PC-9 (cell line): ENCODE results near the gene DYRK3. TPM values are rescaled to one million over a fixed set of nuclear protein-coding genes. Genes with fewer than 3 reads are reported as not detected.

Experiments
- BruUV-seq: library from RNA; stranded (reverse); fragments of 400-500 nt; replicated peaks from 2 replicates; lab custom pipeline; 2021; lab: Mats Ljungman, UMichigan
- CTCF ChIA-PET: fragments of 300-600 bp; sonication (Branson Sonifier 250); formaldehyde crosslinking; loops from one replicate; lab custom pipeline; 2022; ENCODE audit warnings: antibody characterized with exemption; lab: Charles Lee
- POLR2A ChIA-PET: fragments of 300-600 bp; sonication (Branson Sonifier 250); formaldehyde crosslinking; loops from one replicate; lab custom pipeline; 2022; ENCODE audit warnings: antibody characterized with exemption; ENCODE audit not compliant: unreplicated experiment; lab: Charles Lee
- DNase-seq, 2 experiments: peaks; one replicate each; pipeline versions ENCODE4 v3.0.0 to v3.0.0-alpha.2; 2015 to 2022; ENCODE audit warnings: mixed read lengths in 1 of 2
- H2AFZ ChIP-seq: fragments of 200-600 bp; sonication (generic); 2 replicates; pipeline ENCODE4 v1.8.1; 2017; ENCODE audit warnings: antibody characterized with exemption
- H3F3A ChIP-seq: fragments of 200-600 bp; sonication (generic); 2 replicates; pipeline ENCODE4 v1.8.1; 2017; ENCODE audit warnings: antibody characterized with exemption, mild to moderate bottlenecking, low read depth; ENCODE audit not compliant: insufficient read depth
- H3K27ac ChIP-seq: fragments of 200-600 bp; sonication (generic); 2 replicates; pipeline ENCODE4 v1.6.1; 2016; ENCODE audit warnings: mixed run types
- H3K27me3 ChIP-seq: fragments of 200-600 bp; sonication (generic); 2 replicates; pipeline ENCODE4 v1.6.1; 2016; ENCODE audit warnings: low read depth, mixed run types; ENCODE audit not compliant: insufficient read depth
- H3K36me3 ChIP-seq: fragments of 200-600 bp; sonication (generic); 2 replicates; pipeline ENCODE4 v1.6.1; 2016; ENCODE audit warnings: low read depth, mixed run types
- H3K4me1 ChIP-seq: fragments of 200-600 bp; sonication (generic); replicated peaks from 2 replicates; pipeline ENCODE4 v1.6.1; 2016; ENCODE audit warnings: mixed run types; ENCODE audit not compliant: insufficient read depth
- H3K4me2 ChIP-seq: fragments of 200-600 bp; sonication (generic); 2 replicates; pipeline ENCODE4 v1.6.1; 2017; ENCODE audit warnings: mixed run types
- H3K4me3 ChIP-seq: fragments of 200-600 bp; sonication (generic); 2 replicates; pipeline ENCODE4 v1.6.1; 2016; ENCODE audit warnings: mixed run types
- H3K79me2 ChIP-seq: fragments of 200-600 bp; sonication (generic); 2 replicates; pipeline ENCODE4 v1.6.1; 2017; ENCODE audit warnings: low read depth, mixed run types
- H3K9me2 ChIP-seq: fragments of 200-600 bp; sonication (generic); 2 replicates; pipeline ENCODE4 v1.8.1; 2017; ENCODE audit warnings: mild to moderate bottlenecking; ENCODE audit not compliant: insufficient read depth
- H3K9me3 ChIP-seq: fragments of 200-600 bp; sonication (generic); 2 replicates; pipeline ENCODE4 v1.8.1; 2016; ENCODE audit warnings: low read depth; ENCODE audit not compliant: insufficient read depth
- H4K20me1 ChIP-seq: fragments of 200-600 bp; sonication (generic); 2 replicates; pipeline ENCODE4 v1.8.1; 2017; ENCODE audit not compliant: insufficient read depth
- EZH2 ChIP-seq: fragments of 200-600 bp; sonication (generic); IDR thresholded peaks from 2 replicates; pipeline ENCODE4 v1.8.0; 2017; ENCODE audit warnings: antibody characterized with exemption, low read depth
- intact Hi-C: fragments of 100-400 bp; cut with micrococcal nuclease; formaldehyde crosslinking; loops from one replicate; pipeline ENCODE4 v1.10.0; 2022; ENCODE audit not compliant: unreplicated experiment
- total RNA-seq: library from RNA; stranded (reverse); gene quantifications from 2 replicates; pipeline ENCODE4 v1.2.3, GENCODE V29; 2021
- TF ChIP-seq, protein P1 (sequence below): fragments of 200-600 bp; sonication (generic); conservative IDR thresholded peaks from 2 replicates; pipeline ENCODE4 v1.6.1; 2017; ENCODE audit warnings: mixed run types, antibody characterized with exemption, mild to moderate bottlenecking, moderate library complexity

DYRK3 gene
- total RNA-seq, 1 experiment from 2014 or later = 3.3 TPM

DNA sequence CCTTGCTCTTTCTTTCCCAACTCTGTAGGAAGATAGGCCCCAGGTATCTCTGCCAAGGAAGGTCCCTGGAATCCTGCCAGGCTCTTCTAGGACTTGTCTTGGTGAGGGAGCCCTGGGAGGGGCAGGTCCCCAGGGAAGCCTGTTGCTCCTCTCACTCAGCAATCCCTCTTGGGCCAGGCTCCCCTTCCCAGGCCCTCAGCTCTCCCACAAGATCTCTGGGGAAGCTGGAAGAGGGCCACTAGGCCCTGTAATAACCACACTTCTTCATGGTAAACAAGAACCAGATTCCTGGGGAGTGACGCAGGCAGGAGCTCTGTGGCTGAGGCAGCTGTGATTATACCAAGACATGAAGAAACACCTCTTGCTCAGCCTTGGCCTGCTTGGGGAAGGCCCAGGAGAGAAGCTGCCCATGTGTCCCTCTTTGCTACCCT lies 39.4 kb downstream of the DYRK3 start:
- Histone ChIP-seq H3F3A (peaks cover 9% of the 10 kb centered on the region; the same call in 1 of the 2 replicates), H3K79me2 (no peaks in the 10 kb centered on the region), H3K36me3 (no peaks in the 10 kb centered on the region), H3K4me1 (peaks cover 17% of the 10 kb centered on the region), H3K9me2 (no peaks in the 10 kb centered on the region), H2AFZ (no peak overlapping the region), H3K27me3 (no peaks in the 10 kb centered on the region), H3K4me3 (no peak overlapping the region), H3K4me2 (peak overlapping the region; percentile 39), H3K9me3 (no peaks in the 10 kb centered on the region), H4K20me1 (no peaks in the 10 kb centered on the region), H3K27ac (peak overlapping the region; percentile 61)
- ChIA-PET CTCF (interaction anchor here (0.6 to 1.6 kb wide), 3 partner anchors 10 to 101 kb away, joined by 3 to 7 read pairs (median 4); no protein-coding TSS in a partner anchor), POLR2A (no interaction called here)
- peak; percentile 81 to 95 for DNase-seq
- TF ChIP-seq EZH2 = no peak
- TF ChIP-seq, protein P1, sequence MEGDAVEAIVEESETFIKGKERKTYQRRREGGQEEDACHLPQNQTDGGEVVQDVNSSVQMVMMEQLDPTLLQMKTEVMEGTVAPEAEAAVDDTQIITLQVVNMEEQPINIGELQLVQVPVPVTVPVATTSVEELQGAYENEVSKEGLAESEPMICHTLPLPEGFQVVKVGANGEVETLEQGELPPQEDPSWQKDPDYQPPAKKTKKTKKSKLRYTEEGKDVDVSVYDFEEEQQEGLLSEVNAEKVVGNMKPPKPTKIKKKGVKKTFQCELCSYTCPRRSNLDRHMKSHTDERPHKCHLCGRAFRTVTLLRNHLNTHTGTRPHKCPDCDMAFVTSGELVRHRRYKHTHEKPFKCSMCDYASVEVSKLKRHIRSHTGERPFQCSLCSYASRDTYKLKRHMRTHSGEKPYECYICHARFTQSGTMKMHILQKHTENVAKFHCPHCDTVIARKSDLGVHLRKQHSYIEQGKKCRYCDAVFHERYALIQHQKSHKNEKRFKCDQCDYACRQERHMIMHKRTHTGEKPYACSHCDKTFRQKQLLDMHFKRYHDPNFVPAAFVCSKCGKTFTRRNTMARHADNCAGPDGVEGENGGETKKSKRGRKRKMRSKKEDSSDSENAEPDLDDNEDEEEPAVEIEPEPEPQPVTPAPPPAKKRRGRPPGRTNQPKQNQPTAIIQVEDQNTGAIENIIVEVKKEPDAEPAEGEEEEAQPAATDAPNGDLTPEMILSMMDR = no peak
- intact Hi-C loops = no loop called here
- BruUV-seq = no TSS peak

DNA sequence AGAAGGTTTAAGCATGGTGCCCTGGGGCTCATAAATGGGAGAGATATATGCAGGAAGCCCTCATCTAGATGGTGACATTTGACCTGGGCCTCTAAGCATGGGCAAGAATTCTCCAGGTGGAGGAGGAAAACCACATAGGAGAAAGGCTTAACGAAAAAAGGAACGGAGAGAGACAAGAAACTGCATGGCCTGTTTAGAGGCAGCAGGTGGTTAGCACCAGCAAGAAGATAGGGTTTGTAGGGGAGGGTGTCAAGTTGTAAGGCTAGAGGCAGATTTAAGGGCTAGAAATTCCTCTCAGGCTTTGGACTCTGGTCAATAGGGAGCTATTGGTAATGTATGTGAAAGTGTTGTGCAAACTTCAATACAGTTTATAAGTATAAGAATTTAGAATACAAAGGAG lies 41.2 kb downstream of the DYRK3 start:
- no peaks in the 10 kb centered on the region for H4K20me1 ChIP-seq
- no peaks in the 10 kb centered on the region for H3K9me2 ChIP-seq
- H2AFZ ChIP-seq = no peak overlapping the region
- no peak for DNase-seq
- no peaks in the 10 kb centered on the region for H3K27me3 ChIP-seq
- no peak overlapping the region for H3K4me2 ChIP-seq
- intact Hi-C loops = no loop called here
- H3K79me2 ChIP-seq = no peaks in the 10 kb centered on the region
- ChIA-PET CTCF (no interaction called here), POLR2A (no interaction called here)
- no peak overlapping the region for H3K27ac ChIP-seq
- peaks cover 17% of the 10 kb centered on the region for H3K4me1 ChIP-seq
- H3K36me3 ChIP-seq = no peaks in the 10 kb centered on the region
- no peaks in the 10 kb centered on the region for H3K9me3 ChIP-seq
- peaks cover 9% of the 10 kb centered on the region; the same call in 1 of the 2 replicates for H3F3A ChIP-seq
- no peak overlapping the region for H3K4me3 ChIP-seq
- TF ChIP-seq, protein P1 = no peak
- TF ChIP-seq EZH2 = no peak
- no TSS peak for BruUV-seq

DNA sequence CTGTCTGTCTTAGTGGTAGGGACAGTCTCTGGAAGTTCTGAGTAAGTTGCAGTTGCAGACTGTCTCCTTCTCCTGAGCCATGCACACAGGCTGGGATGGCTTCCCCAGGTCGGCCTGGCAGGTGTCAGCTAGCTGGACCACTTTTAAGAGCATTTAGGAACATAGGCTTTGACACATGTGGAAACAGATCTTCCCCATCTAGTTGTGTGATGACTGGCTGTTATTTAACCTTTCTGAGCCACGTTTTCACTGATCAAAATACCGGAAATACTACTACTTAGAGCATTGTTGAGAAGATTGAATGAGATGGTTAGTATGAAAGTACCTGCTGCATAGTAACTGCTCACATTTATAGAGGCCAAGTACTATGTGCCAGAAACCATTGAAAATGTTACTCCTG lies 43.2 kb downstream of the DYRK3 start:
- TF ChIP-seq, protein P1 = no peak
- no peak for TF ChIP-seq EZH2
- intact Hi-C loops = no loop called here

More for the DNA sequence above, 43.2 kb downstream of the DYRK3 start:
- CTCF ChIA-PET = no interaction called here
- no peak for DNase-seq
- Histone ChIP-seq H3K9me3 (no peaks in the 10 kb centered on the region), H3K4me3 (no peak overlapping the region), H3K79me2 (no peaks in the 10 kb centered on the region), H3K27ac (no peak overlapping the region), H3K27me3 (no peaks in the 10 kb centered on the region), H3K4me1 (peaks cover 17% of the 10 kb centered on the region), H3K4me2 (no peak overlapping the region), H3K36me3 (no peaks in the 10 kb centered on the region), H4K20me1 (no peaks in the 10 kb centered on the region), H3K9me2 (no peaks in the 10 kb centered on the region), H3F3A (peaks cover 9% of the 10 kb centered on the region; the same call in 1 of the 2 replicates), H2AFZ (no peak overlapping the region)
- BruUV-seq = no TSS peak
- POLR2A ChIA-PET = no interaction called here
